Mesodermal cell (in vitro differentiated cells): Measurements from ENCODE around the gene TNFRSF19.

ENCODE experiments used
- H3K27ac ChIP-seq: 2 replicates; pipeline ENCODE4 v1.7.0; 2013; ENCODE audit warnings: mild to moderate bottlenecking, low read depth, low read length, moderate library complexity; ENCODE audit not compliant: severe bottlenecking
- H3K36me3 ChIP-seq: 2 replicates; pipeline ENCODE4 v1.7.1; 2013; ENCODE audit warnings: mild to moderate bottlenecking, low read length, moderate library complexity; ENCODE audit not compliant: control insufficient read depth, insufficient read depth
- H3K4me1 ChIP-seq: one replicate; pipeline ENCODE4 v1.7.1; 2013; ENCODE audit warnings: mild to moderate bottlenecking, low read length; ENCODE audit not compliant: insufficient read depth, control insufficient read depth, poor library complexity, severe bottlenecking
- H3K4me3 ChIP-seq: 2 replicates; pipeline ENCODE4 v1.7.0; 2013; ENCODE audit warnings: low read length, control low read depth, mild to moderate bottlenecking; ENCODE audit not compliant: insufficient read depth, poor library complexity, severe bottlenecking; ENCODE audit errors: extremely low read depth
- H3K9me3 ChIP-seq: 2 replicates; pipeline ENCODE4 v1.7.1; 2013; ENCODE audit warnings: mild to moderate bottlenecking, low read length, moderate library complexity; ENCODE audit not compliant: control insufficient read depth
- WGBS, 2 experiments: methylation state at CpG; one replicate each; pipeline ENCODE4 v1.1.5; 2013; ENCODE audit warnings: missing lambda C conversion rate in 2 of 2; ENCODE audit not compliant: insufficient coverage in 2 of 2; 5-methylcytosine and 5-hydroxymethylcytosine counted together

TNFRSF19 gene

DNA sequence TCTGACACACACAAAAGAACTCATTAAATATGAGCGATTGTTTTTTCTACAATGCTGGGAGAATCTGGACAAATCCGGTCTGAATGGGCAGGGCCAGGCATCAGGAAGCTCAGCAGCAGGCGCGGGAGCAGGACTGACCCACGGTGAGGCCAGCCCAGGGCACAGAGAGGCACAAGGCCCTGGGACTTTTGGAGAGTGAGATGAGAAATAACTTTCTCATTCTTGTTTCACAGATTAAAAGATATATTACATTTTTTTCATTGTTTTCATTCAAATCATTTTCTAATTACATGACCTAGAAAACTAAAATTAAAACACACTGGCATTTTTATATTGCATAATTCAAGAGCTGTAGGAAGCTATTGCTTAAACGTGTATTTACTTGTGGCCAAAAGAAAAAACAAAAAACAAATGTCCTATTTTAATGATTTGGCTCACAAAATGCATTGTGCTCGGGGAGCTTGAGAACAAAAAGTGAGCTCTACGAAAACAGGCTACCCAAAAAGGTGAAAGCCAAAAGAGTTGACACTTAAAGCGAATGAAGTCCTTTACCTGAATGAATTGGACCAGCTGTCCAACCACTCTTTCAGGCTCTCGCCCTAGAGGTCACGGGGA, 133.1 kb downstream of the TNFRSF19 start:
- no peak overlapping the region for H3K4me3 ChIP-seq
- whole genome bisulfite sequencing, 2 experiments = 92 to 93% methylated on average over 10 of the region's 11 CpGs
- no peaks in the 10 kb centered on the region for H3K36me3 ChIP-seq
- no peak overlapping the region for H3K27ac ChIP-seq
- H3K4me1 ChIP-seq = no peaks in the 10 kb centered on the region
- H3K9me3 ChIP-seq = no peaks in the 10 kb centered on the region

DNA sequence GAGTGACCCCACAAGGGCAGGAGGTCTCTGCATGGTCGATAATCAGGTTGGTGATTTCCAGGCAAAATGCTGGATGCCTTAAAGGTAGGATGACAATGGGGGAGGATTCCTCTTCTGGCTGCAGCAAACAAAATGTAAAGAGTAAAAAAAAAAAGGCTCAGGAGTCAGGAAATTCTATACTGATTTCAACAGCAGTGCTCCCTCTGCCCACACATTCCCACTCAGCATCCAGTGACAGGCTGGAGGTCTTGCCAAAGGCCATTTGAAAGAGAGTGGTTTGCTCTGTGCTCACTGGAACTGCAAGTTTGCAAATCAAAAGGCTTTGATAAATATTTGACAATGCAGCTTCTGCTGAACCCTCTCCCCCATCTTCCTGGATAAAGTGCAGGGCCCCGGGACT, 135.4 kb downstream of the TNFRSF19 start:
- Histone ChIP-seq H3K36me3 (no peaks in the 10 kb centered on the region), H3K4me1 (no peaks in the 10 kb centered on the region), H3K4me3 (no peak overlapping the region), H3K9me3 (no peaks in the 10 kb centered on the region), H3K27ac (no peak overlapping the region)
- WGBS, 2 experiments = 77 to 100% methylated on average over 1 to 2 of the region's 2 CpGs

DNA sequence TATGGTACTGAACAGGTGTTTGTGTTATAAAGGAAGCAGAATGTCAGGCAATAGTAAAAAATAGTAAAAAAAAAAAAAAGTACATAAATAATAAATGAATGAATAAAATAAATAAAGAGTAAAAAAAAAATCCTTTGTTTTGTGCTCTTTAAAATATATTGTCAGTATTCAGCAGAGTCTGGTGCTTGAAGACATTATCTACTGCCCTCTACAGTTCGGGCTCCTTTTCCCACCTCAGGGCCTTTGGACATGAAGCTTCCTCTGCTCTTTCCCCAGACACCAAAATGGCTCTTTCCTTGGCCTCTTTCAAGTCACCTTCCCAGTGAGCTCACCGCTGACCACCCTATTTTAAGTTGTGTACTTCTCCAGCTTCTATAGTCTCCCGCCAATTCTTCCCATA, 137.5 kb downstream of the TNFRSF19 start:
- Histone ChIP-seq H3K4me1 (no peaks in the 10 kb centered on the region), H3K9me3 (no peaks in the 10 kb centered on the region), H3K36me3 (no peaks in the 10 kb centered on the region), H3K4me3 (no peak overlapping the region), H3K27ac (no peak overlapping the region)
- WGBS, 2 experiments = 89 to 100% methylated on average over 1 to 2 of the region's 3 CpGs

DNA sequence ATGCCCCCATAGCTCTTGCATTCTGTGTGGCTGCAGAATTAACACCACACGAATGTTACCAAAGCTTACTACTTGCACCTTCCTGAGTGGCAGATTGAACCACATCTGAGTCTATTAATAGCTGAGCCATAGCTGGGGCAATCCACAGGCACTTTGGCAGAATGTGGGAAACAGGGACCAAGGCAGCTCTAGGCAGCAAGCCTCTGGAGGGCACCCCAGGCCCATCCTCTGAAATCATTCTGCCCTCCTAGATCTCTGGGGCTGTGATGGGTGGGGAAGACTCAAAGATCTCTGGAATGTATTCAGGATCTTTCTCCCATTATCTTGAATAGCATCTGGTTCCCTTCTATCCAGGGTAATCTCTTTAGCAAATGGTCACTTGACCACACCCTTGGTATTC, 139.3 kb downstream of the TNFRSF19 start:
- no peak overlapping the region for H3K4me3 ChIP-seq
- no peaks in the 10 kb centered on the region for H3K4me1 ChIP-seq
- no peak overlapping the region for H3K27ac ChIP-seq
- 89 to 100% methylated on average over 1 of the region's 1 CpG for WGBS, 2 experiments
- no peaks in the 10 kb centered on the region for H3K9me3 ChIP-seq
- H3K36me3 ChIP-seq = no peaks in the 10 kb centered on the region

DNA sequence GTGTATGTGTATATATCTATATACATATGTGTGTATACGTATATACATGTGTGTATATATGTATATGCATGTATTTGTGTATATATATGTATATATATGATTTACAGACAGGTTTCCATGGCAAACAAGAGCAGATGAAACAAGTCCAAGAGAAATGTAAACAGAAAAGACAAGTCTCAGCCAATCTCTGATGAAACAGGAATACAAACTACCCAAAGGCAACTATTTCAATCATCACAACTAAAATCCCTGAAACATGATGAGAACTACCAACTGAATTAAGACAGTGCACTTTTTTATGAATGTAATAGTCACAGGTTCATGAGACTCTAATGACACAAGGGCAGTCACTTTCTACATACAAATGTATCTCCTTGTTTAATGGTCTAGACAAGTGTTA, 140.2 kb downstream of the TNFRSF19 start:
- Histone ChIP-seq H3K9me3 (no peaks in the 10 kb centered on the region), H3K27ac (no peak overlapping the region), H3K4me3 (no peak overlapping the region), H3K4me1 (no peaks in the 10 kb centered on the region), H3K36me3 (no peaks in the 10 kb centered on the region)
- no CpG with 5 or more reads among the region's 1 CpG for WGBS, 2 experiments

DNA sequence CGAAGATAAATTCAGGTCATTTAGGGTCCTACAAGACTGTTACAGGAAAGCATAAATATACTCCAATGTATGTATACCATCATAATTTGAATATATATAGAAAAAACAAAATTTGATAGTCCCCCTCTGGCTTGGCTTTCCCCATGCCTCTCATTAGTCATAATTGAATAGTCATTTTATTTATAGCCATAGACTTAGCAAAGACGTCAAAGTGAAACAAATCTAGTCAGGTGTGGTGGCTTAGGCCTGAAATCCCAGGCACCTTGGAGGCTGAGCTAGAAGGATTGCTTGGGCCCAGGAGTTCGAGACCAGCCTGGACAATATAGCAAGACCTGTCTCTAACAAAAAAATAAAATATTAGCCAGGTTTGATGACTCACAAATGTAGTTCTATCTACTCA, 141.1 kb downstream of the TNFRSF19 start:
- no peak overlapping the region for H3K4me3 ChIP-seq
- 86 to 100% methylated on average over 1 of the region's 3 CpGs for WGBS, 2 experiments

DNA sequence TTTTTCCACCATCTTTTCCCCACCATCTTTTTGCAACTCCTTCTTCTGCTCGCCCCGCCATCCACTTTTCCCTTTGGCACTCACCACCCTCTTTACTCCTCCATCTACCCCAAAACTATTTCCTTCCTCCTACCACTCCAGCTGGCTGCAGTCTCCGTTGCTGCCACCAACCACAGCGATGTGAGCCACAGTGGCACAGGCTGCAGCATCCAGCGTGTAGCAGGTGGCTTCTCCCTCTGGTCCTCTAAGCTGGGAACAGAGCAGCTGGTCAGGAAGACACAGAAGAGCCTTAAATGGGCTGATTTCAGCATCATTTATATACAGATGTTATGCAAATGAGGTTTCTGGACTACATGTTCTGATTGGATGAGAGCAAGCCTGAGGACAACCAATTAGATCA, 144.5 kb downstream of the TNFRSF19 start:
- no peak overlapping the region for H3K4me3 ChIP-seq
- no peaks in the 10 kb centered on the region for H3K4me1 ChIP-seq
- no peaks in the 10 kb centered on the region for H3K36me3 ChIP-seq
- H3K27ac ChIP-seq = no peak overlapping the region
- 85 to 87% methylated on average over 3 to 5 of the region's 5 CpGs for WGBS, 2 experiments
- H3K9me3 ChIP-seq = no peaks in the 10 kb centered on the region

More for the DNA sequence above, 141.1 kb downstream of the TNFRSF19 start:
- no peaks in the 10 kb centered on the region for H3K36me3 ChIP-seq
- no peaks in the 10 kb centered on the region for H3K4me1 ChIP-seq
- H3K9me3 ChIP-seq = no peaks in the 10 kb centered on the region
- H3K27ac ChIP-seq = no peak overlapping the region

DNA sequence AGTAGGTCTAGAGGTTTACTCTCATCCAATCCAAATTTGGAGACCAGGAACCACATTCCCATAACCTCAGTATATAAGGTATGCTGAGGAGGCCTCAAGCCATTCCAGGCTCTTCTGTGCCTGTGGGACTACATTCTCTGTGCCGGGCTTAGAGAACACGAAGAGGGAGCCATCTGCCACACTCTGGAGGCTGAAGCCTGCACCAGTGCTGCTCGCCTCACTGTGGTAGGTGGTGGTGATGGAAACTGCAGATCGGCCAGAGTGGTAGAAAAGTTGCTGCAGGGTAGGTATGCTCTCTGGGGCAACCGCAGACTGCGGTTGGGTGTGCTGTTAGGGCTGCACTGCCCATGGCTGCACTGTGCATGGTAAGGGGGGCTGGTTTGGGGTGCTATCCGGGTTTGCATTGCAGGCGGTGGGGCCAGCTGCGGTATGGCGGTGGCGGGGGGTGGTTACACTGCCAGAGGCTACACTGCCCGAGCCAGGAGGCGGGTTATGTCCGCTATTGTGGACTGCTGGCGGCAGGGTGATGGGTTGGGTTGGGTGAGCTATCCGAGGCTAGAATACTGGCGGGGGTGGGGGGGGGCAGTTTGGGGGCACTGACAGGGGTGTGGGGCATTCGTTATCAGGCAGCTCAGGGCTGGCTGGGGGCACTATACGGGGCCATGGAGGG, 145.0 kb downstream of the TNFRSF19 start:
- no peak overlapping the region for H3K27ac ChIP-seq
- no peak overlapping the region for H3K4me3 ChIP-seq
- WGBS, 2 experiments = 91 to 100% methylated on average over 1 to 7 of the region's 19 CpGs
- H3K4me1 ChIP-seq = no peaks in the 10 kb centered on the region
- H3K9me3 ChIP-seq = no peaks in the 10 kb centered on the region
- no peaks in the 10 kb centered on the region for H3K36me3 ChIP-seq

DNA sequence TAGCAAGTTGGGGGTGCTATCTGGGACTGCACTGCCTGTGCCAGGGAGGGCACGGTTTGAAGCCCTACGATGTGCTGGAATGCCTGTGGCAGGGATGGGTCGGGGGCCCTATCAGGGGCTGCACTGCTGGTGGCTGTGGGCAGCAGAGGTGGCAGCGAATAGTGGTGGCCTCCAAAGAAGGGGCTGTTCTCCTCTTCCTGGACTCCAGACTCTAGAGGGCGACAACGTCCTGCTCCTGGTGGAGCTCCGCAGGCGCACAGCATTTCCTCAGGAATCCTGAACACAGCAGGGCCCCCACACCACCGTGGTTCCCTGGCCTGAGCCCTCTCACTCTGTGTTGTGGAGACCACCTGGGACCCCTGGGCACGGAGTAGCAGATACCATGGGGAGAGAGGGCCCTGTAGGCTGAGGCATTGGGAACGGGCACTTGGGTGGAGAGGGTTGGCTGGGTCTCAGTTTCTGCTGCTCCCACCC, 145.6 kb downstream of the TNFRSF19 start:
- no peaks in the 10 kb centered on the region for H3K4me1 ChIP-seq
- no peak overlapping the region for H3K4me3 ChIP-seq
- 74 to 75% methylated on average over 8 to 9 of the region's 11 CpGs for WGBS, 2 experiments
- H3K27ac ChIP-seq = no peak overlapping the region
- no peaks in the 10 kb centered on the region for H3K36me3 ChIP-seq
- no peaks in the 10 kb centered on the region for H3K9me3 ChIP-seq

DNA sequence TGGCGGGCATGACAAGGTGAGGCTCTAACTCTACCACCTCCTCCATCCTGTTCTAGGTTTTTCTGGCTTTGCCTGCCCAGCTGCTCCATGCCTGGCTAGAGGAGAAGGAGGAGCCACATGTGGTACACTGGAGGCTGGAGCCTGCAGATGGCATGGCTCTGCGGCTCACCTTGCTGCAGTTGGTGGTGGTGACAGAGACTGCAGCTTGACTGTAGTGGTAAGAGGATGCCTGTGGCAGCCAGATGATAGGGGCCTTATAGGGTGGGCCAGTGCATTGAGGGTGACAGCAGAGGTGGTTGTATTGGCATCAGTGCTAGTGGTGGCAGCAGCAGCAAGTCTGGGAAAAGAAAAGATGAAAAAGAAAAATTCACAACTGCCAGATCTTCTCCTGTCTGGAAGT, 146.2 kb downstream of the TNFRSF19 start:
- Histone ChIP-seq H3K9me3 (no peaks in the 10 kb centered on the region), H3K36me3 (no peaks in the 10 kb centered on the region), H3K27ac (no peak overlapping the region), H3K4me3 (no peak overlapping the region), H3K4me1 (no peaks in the 10 kb centered on the region)
- WGBS, 2 experiments = 91 to 100% methylated on average over 1 of the region's 2 CpGs

DNA sequence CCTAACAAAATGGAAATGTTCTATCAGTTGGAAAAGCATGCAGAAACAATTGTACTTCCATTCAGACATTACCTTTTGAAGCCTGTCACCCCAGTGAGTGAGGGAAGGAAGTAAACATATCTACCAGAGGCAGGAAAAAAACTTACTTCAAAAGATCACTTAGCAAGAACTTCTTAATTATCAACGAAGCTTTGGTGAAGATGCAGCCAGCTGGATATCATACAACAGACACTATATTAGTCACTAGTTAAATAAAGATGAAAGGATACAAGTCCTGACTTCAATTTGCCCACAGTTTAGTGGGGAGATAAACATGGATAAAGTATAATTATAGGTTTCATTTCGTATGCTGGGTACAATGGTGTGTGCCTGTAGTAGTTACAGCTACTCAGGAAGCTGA, 148.8 kb downstream of the TNFRSF19 start:
- Histone ChIP-seq H3K4me1 (peaks cover 2% of the 10 kb centered on the region), H3K27ac (no peak overlapping the region), H3K36me3 (no peaks in the 10 kb centered on the region), H3K4me3 (no peak overlapping the region), H3K9me3 (no peaks in the 10 kb centered on the region)
- 70 to 80% methylated on average over 1 of the region's 2 CpGs for WGBS, 2 experiments
